Measurements from ENCODE around the gene DYNC2H1.

DYNC2H1 gene

GRCh38 chr11:103486604-103487003, 377.4 kb downstream of the DYNC2H1 start:
- in situ Hi-C loops (cut with HindIII; ENCODE audit: low sequenced_read_pairs), result no loop called here
- H3K4me3 ChIP-seq (ENCODE audit: low read depth, low read length), result no peak overlapping the region
- DNase-seq (ENCODE audit: low read depth), result no peak
- TF ChIP-seq, protein P1, sequence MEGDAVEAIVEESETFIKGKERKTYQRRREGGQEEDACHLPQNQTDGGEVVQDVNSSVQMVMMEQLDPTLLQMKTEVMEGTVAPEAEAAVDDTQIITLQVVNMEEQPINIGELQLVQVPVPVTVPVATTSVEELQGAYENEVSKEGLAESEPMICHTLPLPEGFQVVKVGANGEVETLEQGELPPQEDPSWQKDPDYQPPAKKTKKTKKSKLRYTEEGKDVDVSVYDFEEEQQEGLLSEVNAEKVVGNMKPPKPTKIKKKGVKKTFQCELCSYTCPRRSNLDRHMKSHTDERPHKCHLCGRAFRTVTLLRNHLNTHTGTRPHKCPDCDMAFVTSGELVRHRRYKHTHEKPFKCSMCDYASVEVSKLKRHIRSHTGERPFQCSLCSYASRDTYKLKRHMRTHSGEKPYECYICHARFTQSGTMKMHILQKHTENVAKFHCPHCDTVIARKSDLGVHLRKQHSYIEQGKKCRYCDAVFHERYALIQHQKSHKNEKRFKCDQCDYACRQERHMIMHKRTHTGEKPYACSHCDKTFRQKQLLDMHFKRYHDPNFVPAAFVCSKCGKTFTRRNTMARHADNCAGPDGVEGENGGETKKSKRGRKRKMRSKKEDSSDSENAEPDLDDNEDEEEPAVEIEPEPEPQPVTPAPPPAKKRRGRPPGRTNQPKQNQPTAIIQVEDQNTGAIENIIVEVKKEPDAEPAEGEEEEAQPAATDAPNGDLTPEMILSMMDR (IDR thresholded peaks at IDR 0.05; ENCODE audit: low read depth, low read length, missing control alignments), result no peak

- DNase-seq (ENCODE audit: low read depth), result no peak
- TF ChIP-seq, protein P1 (IDR thresholded peaks at IDR 0.05; ENCODE audit: low read depth, low read length, missing control alignments), result no peak
- H3K4me3 ChIP-seq (ENCODE audit: low read depth, low read length), result no peak overlapping the region
- in situ Hi-C loops (cut with HindIII; ENCODE audit: low sequenced_read_pairs), result no loop called here
These were observed 377.9 kb downstream of the DYNC2H1 start for GRCh38 chr11:103487113-103487512.

- TF ChIP-seq, protein P1 (IDR thresholded peaks at IDR 0.05; ENCODE audit: low read depth, low read length, missing control alignments), result no peak
- peak; percentile 63 for DNase-seq (ENCODE audit: low read depth)
- no peak overlapping the region for H3K4me3 ChIP-seq (ENCODE audit: low read depth, low read length)
- in situ Hi-C loops (cut with HindIII; ENCODE audit: low sequenced_read_pairs), result no loop called here
These were observed 378.8 kb downstream of the DYNC2H1 start for GRCh38 chr11:103488031-103488461.

DNA sequence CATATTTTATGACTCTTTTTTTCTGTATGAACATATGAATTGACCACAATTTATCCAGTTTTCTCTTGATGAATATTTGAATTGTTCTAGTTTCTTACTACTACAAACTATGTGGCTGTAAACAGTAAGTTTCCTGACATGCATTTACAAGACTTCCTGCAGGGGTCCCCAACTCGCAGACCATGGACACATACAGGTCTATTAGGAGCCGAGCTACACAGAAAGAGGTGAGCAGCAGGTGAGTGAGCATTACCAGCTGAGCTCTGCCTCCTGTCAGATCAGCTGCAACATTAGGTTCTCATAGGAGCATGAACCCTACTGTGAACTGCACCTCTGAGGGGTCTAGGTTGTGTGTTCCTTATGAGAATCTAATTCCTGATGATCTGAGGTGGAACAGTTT, 379.4 kb downstream of the DYNC2H1 start:
- TF ChIP-seq, protein P1 (IDR thresholded peaks at IDR 0.05; ENCODE audit: low read depth, low read length, missing control alignments), result no peak
- DNase-seq (ENCODE audit: low read depth), result no peak
- H3K4me3 ChIP-seq (ENCODE audit: low read depth, low read length), result no peak overlapping the region
- in situ Hi-C loops (cut with HindIII; ENCODE audit: low sequenced_read_pairs), result no loop called here

GRCh38 chr11:103491777-103492176, 382.6 kb downstream of the DYNC2H1 start:
- TF ChIP-seq, protein P1 (IDR thresholded peaks at IDR 0.05; ENCODE audit: low read depth, low read length, missing control alignments), result no peak
- no peak overlapping the region for H3K4me3 ChIP-seq (ENCODE audit: low read depth, low read length)
- in situ Hi-C loops (cut with HindIII; ENCODE audit: low sequenced_read_pairs), result no loop called here
- no peak for DNase-seq (ENCODE audit: low read depth)

GRCh38 chr11:103494491-103494890, 385.3 kb downstream of the DYNC2H1 start:
- TF ChIP-seq, protein P1 (IDR thresholded peaks at IDR 0.05; ENCODE audit: low read depth, low read length, missing control alignments), result no peak
- in situ Hi-C loops (cut with HindIII; ENCODE audit: low sequenced_read_pairs), result no loop called here
- no peak overlapping the region for H3K4me3 ChIP-seq (ENCODE audit: low read depth, low read length)
- DNase-seq (ENCODE audit: low read depth), result no peak

GRCh38 chr11:103497268-103497667, 388.0 kb downstream of the DYNC2H1 start:
- TF ChIP-seq, protein P1 (IDR thresholded peaks at IDR 0.05; ENCODE audit: low read depth, low read length, missing control alignments), result no peak
- no peak for DNase-seq (ENCODE audit: low read depth)
- in situ Hi-C loops (cut with HindIII; ENCODE audit: low sequenced_read_pairs), result no loop called here
- no peak overlapping the region for H3K4me3 ChIP-seq (ENCODE audit: low read depth, low read length)

Measured in astrocyte of the cerebellum (primary cell).